ENCODE data around the gene LINC00305.

Gene LINC00305

GRCh38 chr18:64175432-64175831 is 26.5 kb upstream of the LINC00305 start:
- no peak overlapping the region for H2AK5ac ChIP-seq (ENCODE audit: low read depth, low read length)

DNA sequence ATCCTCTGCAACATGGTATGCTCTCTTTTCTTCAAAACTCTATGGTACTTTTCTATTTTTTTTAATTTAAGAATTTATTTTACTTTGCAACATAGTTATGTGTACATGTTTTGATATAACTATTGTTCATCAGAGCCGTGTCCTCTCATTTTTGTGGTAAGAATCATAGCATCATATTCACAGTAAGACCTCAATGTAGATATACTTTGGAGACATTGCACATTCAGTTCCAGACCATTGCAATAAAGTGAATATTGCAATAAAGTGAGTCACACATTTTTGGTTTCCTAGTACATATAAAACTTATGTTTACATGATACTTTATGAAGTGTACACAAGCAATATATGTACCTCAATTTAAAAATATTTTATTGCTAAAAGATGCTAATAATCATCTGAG is 22.7 kb upstream of the LINC00305 start:
- H2BK120ac ChIP-seq (ENCODE audit: low read depth, low read length), result no peak overlapping the region
- no peak for DNase-seq (ENCODE audit: low spot score)
- no peak overlapping the region for H3K14ac ChIP-seq (ENCODE audit: low read length)
- H3K79me1 ChIP-seq (ENCODE audit: low read depth, low read length), result no peaks in the 10 kb centered on the region
- no CpG with 5 or more reads among the region's 1 CpG for WGBS, 2 donors (ENCODE audit: extremely low coverage in 2 of 2, insufficient read length in 2 of 2, insufficient replicate concordance in 1 of 2)
- H3K27me3 ChIP-seq (ENCODE audit: control insufficient read depth in 3 of 3, insufficient read depth in 3 of 3, low read depth in 1 of 3, low read length in 3 of 3), result no peaks in the 10 kb centered on the region
- no peak overlapping the region for H3K9ac ChIP-seq (ENCODE audit: low read depth, low read length, poor library complexity)
- H3K9me3 ChIP-seq (replicated peaks in 1 of 2; ENCODE audit: control insufficient read depth in 2 of 2, insufficient read depth in 1 of 2, low read depth in 1 of 2, low read length in 2 of 2), result peaks cover 0 to 6% of the 10 kb centered on the region in 2 donors
- no peak overlapping the region for H3K4ac ChIP-seq (ENCODE audit: low read length)
- no peak overlapping the region for H3K27ac ChIP-seq (replicated peaks; ENCODE audit: low read length)
- no peak overlapping the region for H2AK5ac ChIP-seq (ENCODE audit: low read depth, low read length)
- no peak overlapping the region for H2BK12ac ChIP-seq (ENCODE audit: low read length)
- no peak overlapping the region for H2BK5ac ChIP-seq (ENCODE audit: low read length)
- no peak overlapping the region for H3K4me3 ChIP-seq (ENCODE audit: low read length in 2 of 2)
- no peak overlapping the region for H4K8ac ChIP-seq (ENCODE audit: low read depth, low read length)
- H3K4me2 ChIP-seq (ENCODE audit: insufficient read depth, low read length, poor library complexity, severe bottlenecking), result no peak overlapping the region
- no peak overlapping the region for H2BK15ac ChIP-seq (ENCODE audit: low read length)
- no peak overlapping the region for H2AFZ ChIP-seq (ENCODE audit: low read length)
- H3K36me3 ChIP-seq (replicated peaks in 1 of 2; ENCODE audit: control insufficient read depth in 2 of 2, insufficient read depth in 2 of 2, low read length in 2 of 2), result no peaks in the 10 kb centered on the region
- H3K18ac ChIP-seq (ENCODE audit: low read length), result no peak overlapping the region
- no peak overlapping the region for H4K91ac ChIP-seq (ENCODE audit: low read depth, low read length, poor library complexity)
- no peak overlapping the region for H3K23ac ChIP-seq (ENCODE audit: low read depth, low read length, poor library complexity)
- peaks cover 0 to 14% of the 10 kb centered on the region in 2 donors for H3K4me1 ChIP-seq (ENCODE audit: control insufficient read depth in 2 of 2, insufficient read depth in 1 of 2, low read depth in 1 of 2, low read length in 2 of 2)

More at GRCh38 chr18:64175432-64175831, 26.5 kb upstream of the LINC00305 start:
- Histone ChIP-seq H3K4ac (ENCODE audit: low read length) (no peak overlapping the region), H3K27me3 (ENCODE audit: control insufficient read depth in 3 of 3, insufficient read depth in 3 of 3, low read depth in 1 of 3, low read length in 3 of 3) (no peaks in the 10 kb centered on the region), H3K23ac (ENCODE audit: low read depth, low read length, poor library complexity) (no peak overlapping the region), H2BK12ac (ENCODE audit: low read length) (no peak overlapping the region), H2AFZ (ENCODE audit: low read length) (peak overlapping the region; percentile 24), H2BK5ac (ENCODE audit: low read length) (no peak overlapping the region), H4K91ac (ENCODE audit: low read depth, low read length, poor library complexity) (no peak overlapping the region), H3K79me1 (ENCODE audit: low read depth, low read length) (no peaks in the 10 kb centered on the region), H3K4me1 (ENCODE audit: control insufficient read depth in 2 of 2, insufficient read depth in 1 of 2, low read depth in 1 of 2, low read length in 2 of 2) (peaks cover 0 to 2% of the 10 kb centered on the region in 2 donors), H3K4me3 (ENCODE audit: low read length in 2 of 2) (no peak overlapping the region), H3K27ac (replicated peaks; ENCODE audit: low read length) (no peak overlapping the region), H3K9ac (ENCODE audit: low read depth, low read length, poor library complexity) (no peak overlapping the region), H3K18ac (ENCODE audit: low read length) (no peak overlapping the region), H3K9me3 (replicated peaks in 1 of 2; ENCODE audit: control insufficient read depth in 2 of 2, insufficient read depth in 1 of 2, low read depth in 1 of 2, low read length in 2 of 2) (peaks cover 0 to 6% of the 10 kb centered on the region in 2 donors), H3K36me3 (replicated peaks in 1 of 2; ENCODE audit: control insufficient read depth in 2 of 2, insufficient read depth in 2 of 2, low read length in 2 of 2) (no peaks in the 10 kb centered on the region), H2BK120ac (ENCODE audit: low read depth, low read length) (no peak overlapping the region), H2BK15ac (ENCODE audit: low read length) (no peak overlapping the region), H3K14ac (ENCODE audit: low read length) (no peak overlapping the region), H4K8ac (ENCODE audit: low read depth, low read length) (no peak overlapping the region), H3K4me2 (ENCODE audit: insufficient read depth, low read length, poor library complexity, severe bottlenecking) (no peak overlapping the region)
- no peak for DNase-seq (ENCODE audit: low spot score)
- no CpG with 5 or more reads among the region's 7 CpGs for WGBS, 2 donors (ENCODE audit: extremely low coverage in 2 of 2, insufficient read length in 2 of 2, insufficient replicate concordance in 1 of 2)

- no peak overlapping the region for H2AFZ ChIP-seq (ENCODE audit: low read length)
- H3K18ac ChIP-seq (ENCODE audit: low read length), result no peak overlapping the region
- H4K8ac ChIP-seq (ENCODE audit: low read depth, low read length), result no peak overlapping the region
- H2AK5ac ChIP-seq (ENCODE audit: low read depth, low read length), result no peak overlapping the region
- H3K27me3 ChIP-seq (ENCODE audit: control insufficient read depth in 3 of 3, insufficient read depth in 3 of 3, low read depth in 1 of 3, low read length in 3 of 3), result no peaks in the 10 kb centered on the region
- no peak overlapping the region for H2BK120ac ChIP-seq (ENCODE audit: low read depth, low read length)
- no peak overlapping the region for H3K4me3 ChIP-seq (ENCODE audit: low read length in 2 of 2)
- no peak overlapping the region for H2BK15ac ChIP-seq (ENCODE audit: low read length)
- H3K14ac ChIP-seq (ENCODE audit: low read length), result no peak overlapping the region
- no peak overlapping the region for H3K23ac ChIP-seq (ENCODE audit: low read depth, low read length, poor library complexity)
- H3K4ac ChIP-seq (ENCODE audit: low read length), result no peak overlapping the region
- DNase-seq (ENCODE audit: low spot score), result no peak
- H3K27ac ChIP-seq (replicated peaks; ENCODE audit: low read length), result no peak overlapping the region
- no peaks in the 10 kb centered on the region for H3K9me3 ChIP-seq (replicated peaks in 1 of 2; ENCODE audit: control insufficient read depth in 2 of 2, insufficient read depth in 1 of 2, low read depth in 1 of 2, low read length in 2 of 2)
- H4K91ac ChIP-seq (ENCODE audit: low read depth, low read length, poor library complexity), result no peak overlapping the region
- H3K36me3 ChIP-seq (replicated peaks in 1 of 2; ENCODE audit: control insufficient read depth in 2 of 2, insufficient read depth in 2 of 2, low read length in 2 of 2), result no peaks in the 10 kb centered on the region
- H2BK5ac ChIP-seq (ENCODE audit: low read length), result no peak overlapping the region
- H3K4me2 ChIP-seq (ENCODE audit: insufficient read depth, low read length, poor library complexity, severe bottlenecking), result no peak overlapping the region
- H3K79me1 ChIP-seq (ENCODE audit: low read depth, low read length), result no peaks in the 10 kb centered on the region
- no peak overlapping the region for H2BK12ac ChIP-seq (ENCODE audit: low read length)
- peaks cover 0 to 19% of the 10 kb centered on the region in 2 donors for H3K4me1 ChIP-seq (ENCODE audit: control insufficient read depth in 2 of 2, insufficient read depth in 1 of 2, low read depth in 1 of 2, low read length in 2 of 2)
- no peak overlapping the region for H3K9ac ChIP-seq (ENCODE audit: low read depth, low read length, poor library complexity)
These were observed 18.6 kb upstream of the LINC00305 start for GRCh38 chr18:64167408-64167925.

DNA sequence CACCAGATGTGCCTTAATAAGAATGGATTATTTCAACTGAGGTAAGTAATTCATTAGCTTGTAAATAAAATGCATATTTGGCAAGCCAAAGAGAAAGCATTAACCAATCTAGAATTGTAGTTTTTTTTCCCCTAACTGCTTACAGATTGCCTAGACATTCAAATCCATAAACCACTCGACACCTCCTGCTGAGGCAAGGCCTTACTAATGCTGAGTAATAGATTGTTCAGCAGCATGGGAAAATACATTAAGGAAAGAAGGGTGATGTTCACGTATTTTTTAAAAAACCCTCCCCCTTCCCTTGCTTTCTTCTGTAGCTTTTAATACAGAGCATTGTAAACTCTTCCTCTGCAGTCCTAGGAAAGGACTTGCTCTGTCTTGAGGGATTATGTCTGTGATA is 17.0 kb upstream of the LINC00305 start:
- H3K23ac ChIP-seq (ENCODE audit: low read depth, low read length, poor library complexity), result no peak overlapping the region
- no peak overlapping the region for H4K8ac ChIP-seq (ENCODE audit: low read depth, low read length)
- no peak overlapping the region for H2BK120ac ChIP-seq (ENCODE audit: low read depth, low read length)
- H2BK12ac ChIP-seq (ENCODE audit: low read length), result no peak overlapping the region
- DNase-seq (ENCODE audit: low spot score), result no peak
- peak overlapping the region; percentile 18 for H2AFZ ChIP-seq (ENCODE audit: low read length)
- no CpG with 5 or more reads among the region's 2 CpGs for WGBS, 2 donors (ENCODE audit: extremely low coverage in 2 of 2, insufficient read length in 2 of 2, insufficient replicate concordance in 1 of 2)
- H3K9me3 ChIP-seq (replicated peaks in 1 of 2; ENCODE audit: control insufficient read depth in 2 of 2, insufficient read depth in 1 of 2, low read depth in 1 of 2, low read length in 2 of 2), result no peaks in the 10 kb centered on the region
- no peak overlapping the region for H3K27ac ChIP-seq (replicated peaks; ENCODE audit: low read length)
- no peak overlapping the region for H4K91ac ChIP-seq (ENCODE audit: low read depth, low read length, poor library complexity)
- no peak overlapping the region for H2AK5ac ChIP-seq (ENCODE audit: low read depth, low read length)
- no peak overlapping the region for H3K4me3 ChIP-seq (ENCODE audit: low read length in 2 of 2)
- H2BK15ac ChIP-seq (ENCODE audit: low read length), result no peak overlapping the region
- no peak overlapping the region for H3K4me2 ChIP-seq (ENCODE audit: insufficient read depth, low read length, poor library complexity, severe bottlenecking)
- H3K36me3 ChIP-seq (replicated peaks in 1 of 2; ENCODE audit: control insufficient read depth in 2 of 2, insufficient read depth in 2 of 2, low read length in 2 of 2), result no peaks in the 10 kb centered on the region
- no peaks in the 10 kb centered on the region for H3K79me1 ChIP-seq (ENCODE audit: low read depth, low read length)
- H3K27me3 ChIP-seq (ENCODE audit: control insufficient read depth in 3 of 3, insufficient read depth in 3 of 3, low read depth in 1 of 3, low read length in 3 of 3), result no peaks in the 10 kb centered on the region
- no peak overlapping the region for H3K9ac ChIP-seq (ENCODE audit: low read depth, low read length, poor library complexity)
- H3K14ac ChIP-seq (ENCODE audit: low read length), result no peak overlapping the region
- H3K4ac ChIP-seq (ENCODE audit: low read length), result no peak overlapping the region
- H3K18ac ChIP-seq (ENCODE audit: low read length), result no peak overlapping the region
- peaks cover 0 to 19% of the 10 kb centered on the region in 2 donors for H3K4me1 ChIP-seq (ENCODE audit: control insufficient read depth in 2 of 2, insufficient read depth in 1 of 2, low read depth in 1 of 2, low read length in 2 of 2)
- no peak overlapping the region for H2BK5ac ChIP-seq (ENCODE audit: low read length)
